ENCODE data around the gene IP6K3.

GRCh38 chr6:33722103-33722623, 24.5 kb downstream of the IP6K3 start:
- TF ChIP-seq CTCF (conservative IDR thresholded peaks at IDR 0.05), result no peak
- no peak for TF ChIP-seq ZFX (IDR thresholded peaks at IDR 0.05)

All from C4-2B (cell line).